NCI-H1048 (cell line): ENCODE results near the gene FEN1.

Experiments used
- DNase-seq: peaks from one replicate; lab custom pipeline; 2025; lab: John Stamatoyannopoulos, UW

The FEN1 gene

DNA sequence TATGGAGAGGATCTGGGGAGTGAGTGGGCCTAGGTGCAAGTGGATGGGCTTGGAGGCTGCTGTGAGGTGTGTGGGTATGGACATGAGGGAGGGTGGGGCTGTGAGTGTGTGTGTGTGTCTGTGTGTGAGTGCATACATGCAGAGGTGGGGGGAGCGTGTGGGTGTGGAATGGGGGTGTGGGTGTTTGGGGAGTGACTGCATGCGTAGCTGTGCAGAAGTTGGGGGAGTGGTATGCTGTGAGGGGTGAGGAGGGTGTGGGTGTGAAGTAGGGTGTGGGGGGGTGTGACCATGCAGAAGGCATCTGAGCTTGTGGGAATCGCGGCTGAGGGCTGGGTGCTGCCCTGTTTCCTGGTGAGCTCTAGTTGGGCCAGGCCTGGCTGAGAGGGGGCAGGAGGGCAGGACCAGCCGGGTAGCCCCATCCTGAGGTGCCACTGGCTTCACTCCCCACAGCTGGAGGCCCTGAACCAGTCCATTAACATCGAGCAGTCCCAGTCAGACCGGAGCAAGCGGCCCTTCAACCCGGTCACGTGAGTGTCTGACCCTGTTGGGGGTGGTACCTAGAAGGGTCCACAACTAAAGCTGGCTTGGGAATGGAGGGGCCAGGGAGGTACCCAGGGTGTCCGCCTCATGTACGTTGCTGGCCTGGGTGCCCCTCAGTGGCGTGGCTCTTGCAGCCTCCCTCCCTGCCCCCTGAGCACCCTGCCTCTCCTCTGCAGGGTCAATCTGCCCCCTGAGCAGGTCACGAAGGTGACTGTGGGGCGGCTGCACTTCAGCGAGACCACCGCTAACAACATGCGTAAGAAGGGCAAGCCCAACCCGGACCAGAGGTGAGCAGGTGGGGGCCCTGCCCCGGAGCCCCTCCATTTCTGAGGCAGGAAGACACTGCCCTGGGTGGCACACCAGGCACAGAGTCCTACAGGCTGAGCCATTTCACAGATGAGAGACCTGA lies 16.8 kb upstream of the FEN1 start:
- no peak for DNase-seq

DNA sequence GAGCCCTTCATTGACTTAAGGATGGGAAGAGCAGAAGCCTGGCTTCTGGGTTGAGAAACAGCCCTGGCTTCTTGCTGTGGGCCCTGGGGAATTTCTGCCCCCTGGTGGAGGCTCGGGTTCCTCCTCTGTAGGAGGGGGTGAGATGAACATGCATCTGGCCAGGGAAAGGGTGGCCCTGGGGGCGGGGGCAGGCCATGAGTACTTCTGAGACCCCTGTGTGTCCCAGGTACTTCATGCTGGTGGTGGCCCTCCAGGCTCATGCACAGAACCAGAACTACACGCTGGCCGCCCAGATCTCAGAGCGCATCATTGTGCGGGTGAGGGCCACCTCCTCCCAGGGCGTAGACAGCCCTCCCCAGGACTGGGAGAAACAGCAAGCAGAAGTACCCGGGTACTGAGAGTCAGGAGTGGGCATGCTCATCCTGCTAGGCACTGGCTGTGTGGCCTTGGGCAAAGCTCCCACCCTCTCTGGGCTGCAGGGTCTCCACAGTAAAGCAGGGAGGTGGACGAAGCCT lies 16.1 kb upstream of the FEN1 start:
- no peak for DNase-seq

GRCh38 chr11:61777234-61778090 lies 15.2 kb upstream of the FEN1 start:
- DNase-seq, result no peak

DNA sequence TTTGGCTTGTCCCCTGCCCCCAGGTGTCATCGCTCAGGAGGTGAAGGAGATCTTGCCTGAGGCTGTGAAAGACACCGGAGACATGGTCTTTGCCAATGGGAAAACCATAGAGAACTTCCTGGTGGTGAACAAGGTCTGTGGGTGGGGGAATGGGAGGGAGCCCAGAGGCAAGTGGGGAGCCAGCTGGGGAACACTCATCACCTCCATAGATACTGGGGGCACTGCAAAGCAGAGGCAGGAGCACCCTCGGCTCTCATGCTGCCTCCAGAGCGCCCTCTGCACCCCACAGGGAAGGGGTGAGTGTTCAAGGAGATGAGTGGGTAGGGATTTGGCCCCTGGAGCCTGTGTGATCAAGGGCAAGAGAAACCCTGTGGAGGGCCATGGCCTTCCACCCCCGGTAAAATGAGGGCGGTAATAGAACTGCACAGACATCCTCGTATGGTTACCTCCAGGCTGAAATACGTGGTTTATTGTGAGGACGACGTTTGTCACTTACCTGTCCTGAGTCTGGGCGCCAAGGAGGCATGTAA lies 14.3 kb upstream of the FEN1 start:
- no peak for DNase-seq

DNA sequence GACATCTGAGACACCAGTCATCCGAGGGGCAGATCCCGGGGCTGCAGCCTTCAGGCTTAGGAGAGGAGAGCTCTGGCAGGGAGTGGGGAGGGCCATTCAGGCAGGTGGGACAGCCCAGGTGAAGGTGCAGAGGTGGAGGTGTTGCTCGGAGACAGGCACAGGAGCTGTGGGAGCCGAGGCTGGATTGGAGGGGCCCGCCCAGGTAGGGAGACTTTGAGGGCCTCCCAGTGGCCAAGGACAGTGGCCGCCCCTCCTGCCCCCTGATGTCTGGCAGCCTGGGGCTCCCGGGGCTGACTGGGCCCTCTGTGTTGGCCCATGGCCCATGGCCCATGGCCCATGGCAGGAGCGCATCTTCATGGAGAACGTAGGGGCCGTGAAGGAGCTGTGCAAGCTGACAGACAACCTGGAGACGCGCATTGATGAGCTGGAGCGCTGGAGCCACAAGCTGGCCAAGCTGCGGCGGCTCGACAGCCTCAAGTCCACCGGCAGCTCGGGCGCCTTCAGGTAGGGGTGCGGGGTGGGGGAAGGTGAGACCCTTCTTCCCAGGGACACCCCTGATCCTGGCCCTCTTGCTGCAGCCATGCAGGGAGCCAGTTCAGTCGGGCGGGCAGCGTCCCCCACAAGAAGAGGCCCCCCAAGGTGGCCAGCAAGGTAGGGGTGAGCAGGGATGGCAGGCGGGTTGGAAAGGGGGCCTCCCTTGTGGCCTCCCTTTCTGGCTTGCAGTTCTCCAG lies 13.6 kb upstream of the FEN1 start:
- no peak for DNase-seq

DNA sequence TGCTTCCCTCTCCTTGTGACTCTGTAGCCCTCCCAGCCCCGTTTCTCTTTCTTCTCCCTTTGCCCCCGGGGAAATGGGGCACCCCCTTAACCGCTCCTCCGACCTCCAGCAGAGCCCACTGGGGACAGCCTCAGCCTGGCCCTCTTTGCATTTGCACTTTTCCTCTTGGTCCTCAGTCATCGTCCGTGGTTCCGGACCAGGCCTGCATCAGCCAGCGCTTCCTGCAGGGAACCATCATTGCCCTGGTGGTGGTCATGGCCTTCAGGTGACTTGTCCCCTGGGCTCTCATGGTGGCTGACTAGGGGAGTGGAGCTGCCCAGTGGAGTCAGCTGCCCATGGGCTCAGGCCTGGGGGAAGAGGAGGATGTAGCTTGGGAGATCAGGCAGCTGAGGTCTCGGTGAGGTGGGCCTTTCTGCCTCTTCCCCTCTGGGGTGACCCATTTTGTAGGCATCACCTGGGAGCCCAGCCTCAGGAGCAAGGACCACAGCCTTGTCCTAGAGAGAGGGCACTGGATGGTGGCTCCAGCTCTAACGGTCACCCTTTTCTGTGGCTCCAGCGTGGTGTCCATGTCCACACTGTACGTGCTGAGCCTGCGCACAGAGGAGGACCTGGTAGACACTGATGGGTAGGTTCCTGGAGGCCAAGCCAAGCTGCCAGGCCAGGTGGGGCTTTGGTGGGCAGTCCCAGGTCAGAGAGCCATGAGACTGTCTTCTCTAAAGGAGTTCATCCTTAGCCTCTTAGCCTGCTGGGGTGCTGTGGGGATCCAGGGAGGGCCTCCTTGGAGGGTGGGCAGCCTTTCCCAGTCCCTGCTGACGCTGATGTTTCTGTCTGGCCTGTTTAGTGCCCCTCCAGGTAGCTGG lies 12.8 kb upstream of the FEN1 start:
- no peak for DNase-seq

DNA sequence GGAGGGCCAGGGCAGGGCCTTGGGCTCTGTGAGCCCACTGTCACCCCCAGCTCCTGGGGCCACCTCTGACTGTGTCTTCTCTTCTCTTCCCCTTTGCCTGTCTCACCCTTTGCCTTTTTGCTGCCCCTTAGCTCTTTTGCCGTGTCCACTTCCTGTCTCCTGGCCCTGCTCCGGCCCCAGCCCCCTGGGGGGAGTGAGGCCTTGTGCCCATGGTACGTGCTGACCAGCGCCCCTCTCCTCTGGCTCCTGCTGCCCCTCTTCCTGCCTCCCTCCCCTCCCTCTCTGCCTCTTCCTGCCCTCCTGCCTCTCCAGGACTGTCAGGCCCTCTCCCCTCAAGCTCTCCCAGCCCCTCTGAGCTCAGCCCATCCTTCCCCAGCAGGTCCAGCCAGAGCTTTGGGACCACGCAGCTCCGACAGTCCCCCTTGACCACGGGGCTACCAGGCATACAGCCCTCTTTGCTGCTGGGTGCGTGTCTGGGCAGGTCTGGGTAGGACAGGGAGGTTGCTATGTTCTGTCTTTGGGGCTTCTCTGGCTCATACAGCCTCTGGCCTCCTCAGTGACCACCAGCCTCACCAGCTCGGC lies 12.0 kb upstream of the FEN1 start:
- DNase-seq, result no peak

DNA sequence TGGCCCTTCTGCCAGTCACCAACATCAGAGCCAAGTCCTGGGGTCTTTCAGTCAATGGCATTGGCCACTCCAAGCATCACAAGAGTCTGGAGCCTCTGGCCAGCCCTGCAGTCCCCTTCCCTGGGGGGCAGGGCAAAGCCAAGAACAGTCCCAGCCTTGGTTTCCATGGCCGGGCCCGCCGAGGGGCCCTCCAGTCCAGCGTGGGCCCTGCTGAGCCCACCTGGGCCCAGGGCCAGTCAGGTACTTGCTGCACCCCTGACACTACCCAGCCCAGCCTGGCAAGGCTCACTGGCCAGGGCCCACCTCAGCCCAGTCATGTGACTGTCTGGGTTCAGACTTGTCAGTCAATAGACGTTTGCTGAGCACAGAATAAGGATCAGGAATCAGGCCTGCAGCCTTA lies 11.1 kb upstream of the FEN1 start:
- no peak for DNase-seq

- no peak for DNase-seq
These were observed 10.4 kb upstream of the FEN1 start for GRCh38 chr11:61782299-61782698.

DNA sequence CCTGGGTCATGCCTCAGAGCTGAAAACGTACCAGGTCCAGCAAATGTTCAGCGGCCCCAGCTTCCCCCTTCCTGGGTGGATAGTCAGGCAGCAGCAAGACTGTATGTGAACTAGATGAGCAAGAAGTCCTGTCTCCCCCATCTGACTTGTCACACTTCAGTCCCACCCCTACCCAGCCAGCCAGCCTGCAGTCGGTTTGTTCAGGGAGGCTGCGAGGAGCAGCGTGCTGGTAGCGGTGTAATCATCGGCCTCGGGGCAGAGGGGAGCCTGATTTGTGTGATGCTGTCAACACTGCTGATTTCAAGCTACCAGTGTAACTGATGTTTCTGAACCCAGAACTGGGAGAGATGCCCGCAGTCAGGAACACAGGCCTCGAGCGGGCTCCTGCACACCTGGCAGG lies 9.9 kb upstream of the FEN1 start:
- no peak for DNase-seq

DNA sequence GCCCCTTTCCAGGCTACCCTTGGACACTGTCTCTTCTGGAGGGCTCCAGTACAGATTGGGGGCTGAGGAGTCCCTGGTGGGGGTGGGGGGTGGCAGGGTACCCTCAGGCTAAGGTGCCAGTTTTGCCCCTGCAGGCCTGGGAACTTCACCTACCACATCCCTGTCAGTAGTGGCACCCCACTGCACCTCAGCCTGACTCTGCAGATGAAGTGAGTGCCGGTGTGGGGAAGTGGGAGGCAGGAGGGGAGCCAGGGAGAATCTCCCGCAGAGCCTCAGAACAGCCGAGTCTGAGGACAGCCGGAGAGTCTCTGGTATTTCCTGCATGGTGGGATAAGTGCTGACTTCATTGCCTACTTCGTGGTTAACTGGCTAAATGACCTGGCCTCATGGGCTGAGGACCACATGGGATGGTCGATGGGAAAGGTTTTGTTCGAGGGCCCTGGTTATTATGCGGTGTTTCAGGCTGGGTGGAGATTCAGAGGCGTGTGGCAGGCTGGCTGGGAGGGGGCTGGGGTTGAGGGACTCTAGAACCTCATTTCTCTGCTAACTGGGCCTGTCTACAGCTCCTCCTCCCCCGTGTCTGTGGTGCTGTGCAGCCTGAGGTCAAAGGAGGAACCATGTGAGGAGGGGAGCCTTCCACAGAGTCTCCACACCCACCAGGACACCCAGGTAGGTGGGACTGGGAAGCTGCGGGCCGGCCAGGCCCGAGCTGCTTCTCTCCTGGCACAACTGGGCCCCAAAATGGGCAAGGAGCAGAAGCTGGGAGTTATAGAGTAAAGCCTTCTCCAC lies 8.8 kb upstream of the FEN1 start:
- no peak for DNase-seq

GRCh38 chr11:61784506-61784805 lies 8.3 kb upstream of the FEN1 start:
- no peak for DNase-seq

GRCh38 chr11:61785837-61786402 lies 6.8 kb upstream of the FEN1 start:
- no peak for DNase-seq

GRCh38 chr11:61787928-61788491 lies 4.7 kb upstream of the FEN1 start:
- no peak for DNase-seq

GRCh38 chr11:61791737-61792309 lies 888 bp upstream of the FEN1 start:
- peak; percentile 70 for DNase-seq

- no peak for DNase-seq
These were observed 545 bp downstream of the FEN1 start for GRCh38 chr11:61793083-61793828.

GRCh38 chr11:61793829-61794204 lies 1.1 kb downstream of the FEN1 start:
- DNase-seq, result no peak

- DNase-seq, result no peak
These were observed 1.9 kb downstream of the FEN1 start for GRCh38 chr11:61794579-61794978.
